CD14-positive monocyte (primary cell): ENCODE results near the gene GSTK1. TPM values are rescaled to one million over a fixed set of nuclear protein-coding genes. Genes with fewer than 3 reads are reported as not detected.
"Not testable (repeated sequence)": the region's sequence is repeated elsewhere in the genome, so short reads cannot be mapped to it uniquely, and the experiment has no call there.

ENCODE experiments used
- DNase-seq, 3 donors: peaks; one replicate each; pipeline ENCODE4 v3.0.0-alpha.2; 2011 to 2022
- H2AFZ ChIP-seq: 2 replicates; pipeline ENCODE4 v1.6.0; 2012; ENCODE audit warnings: mild to moderate bottlenecking, low read depth, low read length, inconsistent platforms; ENCODE audit not compliant: insufficient read depth, poor library complexity, severe bottlenecking
- H3K27ac ChIP-seq, 2 donors: 1 replicate in 1 of 2; 2 replicates in 1 of 2; pipeline ENCODE4 v1.5.1; 2012 to 2013; ENCODE audit warnings: low read length in 2 of 2, control low read depth in 1 of 2, inconsistent platforms in 1 of 2, low read depth in 1 of 2, mild to moderate bottlenecking in 1 of 2
- H3K27me3 ChIP-seq, 2 donors: one replicate each; pipeline versions ENCODE4 v1.6.0 to v1.6.1; 2011 to 2013; ENCODE audit warnings: low read length in 2 of 2; ENCODE audit not compliant: control insufficient read depth in 2 of 2, insufficient read depth in 2 of 2
- H3K36me3 ChIP-seq, 2 donors: replicated peaks in 1 of 2; 1 replicate in 1 of 2; 2 replicates in 1 of 2; pipeline versions ENCODE4 v1.5.1 to v1.6.1; 2012 to 2013; ENCODE audit warnings: low read length in 2 of 2, control low read depth in 1 of 2, inconsistent platforms in 1 of 2, mild to moderate bottlenecking in 1 of 2; ENCODE audit not compliant: insufficient read depth in 2 of 2, control insufficient read depth in 1 of 2
- H3K4me1 ChIP-seq, 2 donors: 1 replicate in 1 of 2; 2 replicates in 1 of 2; pipeline versions ENCODE4 v1.5.1 to v1.6.1; 2012 to 2013; ENCODE audit warnings: low read length in 2 of 2, control low read depth in 1 of 2, inconsistent platforms in 1 of 2, mild to moderate bottlenecking in 1 of 2, moderate library complexity in 1 of 2; ENCODE audit not compliant: insufficient read depth in 2 of 2, control insufficient read depth in 1 of 2
- H3K4me2 ChIP-seq: replicated peaks from 2 replicates; pipeline ENCODE3; 2012; ENCODE audit warnings: low read length, moderate library complexity, mild to moderate bottlenecking; ENCODE audit not compliant: poor library complexity, severe bottlenecking; ENCODE audit errors: extremely low read depth
- H3K4me3 ChIP-seq, 3 experiments: fragments of 200-600 bp in 1 of 3; sonication (generic) in 1 of 3; replicated peaks in 1 of 3; 1 replicate in 2 of 3; 2 replicates in 1 of 3; pipeline ENCODE4 v1.5.1; 2011 to 2013; ENCODE audit warnings: low read length in 3 of 3, mild to moderate bottlenecking in 3 of 3, control low read depth in 2 of 3, low read depth in 2 of 3, inconsistent platforms in 1 of 3, moderate library complexity in 1 of 3
- H3K79me2 ChIP-seq: 2 replicates; pipeline ENCODE4 v1.6.0; 2012; ENCODE audit warnings: mild to moderate bottlenecking, control low read depth, inconsistent platforms, low read length, moderate library complexity; ENCODE audit not compliant: insufficient read depth
- H3K9ac ChIP-seq: 2 replicates; pipeline ENCODE4 v1.6.0; 2017; ENCODE audit warnings: low read length, mild to moderate bottlenecking; ENCODE audit not compliant: insufficient read depth, poor library complexity, severe bottlenecking
- H3K9me3 ChIP-seq, 2 donors: replicated peaks in 1 of 2; 1 replicate in 1 of 2; 2 replicates in 1 of 2; pipeline versions ENCODE4 v1.5.1 to v1.6.1; 2012 to 2013; ENCODE audit warnings: low read length in 2 of 2, control low read depth in 1 of 2; ENCODE audit not compliant: control insufficient read depth in 1 of 2, insufficient read depth in 1 of 2
- H4K20me1 ChIP-seq: 2 replicates; pipeline ENCODE4 v1.6.0; 2012; ENCODE audit warnings: mild to moderate bottlenecking, low read length, control low read depth, moderate library complexity; ENCODE audit not compliant: insufficient read depth
- H3K27ac Mint-ChIP-seq, 7 donors: one replicate each; pipeline ENCODE4 v1.8.0; 2020; ENCODE audit warnings: mild to moderate bottlenecking in 7 of 7, mixed read lengths in 7 of 7, moderate library complexity in 6 of 7, inconsistent platforms in 2 of 7
- H3K27me3 Mint-ChIP-seq, 3 donors: one replicate each; pipeline ENCODE4 v1.8.0; 2021 to 2022; ENCODE audit warnings: low read depth in 3 of 3, mild to moderate bottlenecking in 3 of 3, mixed read lengths in 3 of 3, moderate library complexity in 3 of 3, inconsistent platforms in 1 of 3
- H3K36me3 Mint-ChIP-seq, 2 donors: one replicate each; pipeline ENCODE4 v1.8.0; 2020; ENCODE audit warnings: mixed read lengths in 2 of 2, inconsistent platforms in 1 of 2, mild to moderate bottlenecking in 1 of 2
- H3K4me1 Mint-ChIP-seq: one replicate; pipeline ENCODE4 v1.8.0; 2020; ENCODE audit warnings: mild to moderate bottlenecking, mixed read lengths
- H3K4me3 Mint-ChIP-seq, 2 donors: one replicate each; pipeline ENCODE4 v1.8.0; 2020; ENCODE audit warnings: mild to moderate bottlenecking in 2 of 2, mixed read lengths in 2 of 2, moderate library complexity in 1 of 2
- H3K9me3 Mint-ChIP-seq, 7 donors: one replicate each; pipeline ENCODE4 v1.8.0; 2020 to 2022; ENCODE audit warnings: mixed read lengths in 7 of 7, mild to moderate bottlenecking in 6 of 7, moderate library complexity in 6 of 7, inconsistent platforms in 2 of 7
- CTCF ChIP-seq: fragments of 200-600 bp; IDR thresholded peaks from one replicate; pipeline ENCODE4 v1.8.0; 2022; ENCODE audit warnings: antibody characterized with exemption, mild to moderate bottlenecking
- WGBS: methylation state at CpG from one replicate; pipeline ENCODE4 v1.1.5; 2013; ENCODE audit warnings: missing lambda C conversion rate; ENCODE audit not compliant: insufficient coverage; 5-methylcytosine and 5-hydroxymethylcytosine counted together
- intact Hi-C, 2 donors: fragments of 100-400 bp; cut with micrococcal nuclease; formaldehyde crosslinking; loops; one replicate each; pipeline versions ENCODE4 v1.15.0 to v1.15.1; 2023
- polyA plus RNA-seq, 3 donors: library from polyadenylated mRNA; depleted of rRNA in 1 of 3; unstranded in 2 of 3; stranded (reverse) in 1 of 3; fragments of 300-500 nt in 2 of 3; fragments of >200 nt in 1 of 3; fragmentation: Illumina TruSeq in 2 of 3; gene quantifications; 1 replicate in 2 of 3; 2 replicates in 1 of 3; pipeline ENCODE4 v1.2.3, GENCODE V29; 2012 to 2021

Gene GSTK1
- polyA plus RNA-seq, 3 donors: 413 to 547 (median 427) TPM

DNA sequence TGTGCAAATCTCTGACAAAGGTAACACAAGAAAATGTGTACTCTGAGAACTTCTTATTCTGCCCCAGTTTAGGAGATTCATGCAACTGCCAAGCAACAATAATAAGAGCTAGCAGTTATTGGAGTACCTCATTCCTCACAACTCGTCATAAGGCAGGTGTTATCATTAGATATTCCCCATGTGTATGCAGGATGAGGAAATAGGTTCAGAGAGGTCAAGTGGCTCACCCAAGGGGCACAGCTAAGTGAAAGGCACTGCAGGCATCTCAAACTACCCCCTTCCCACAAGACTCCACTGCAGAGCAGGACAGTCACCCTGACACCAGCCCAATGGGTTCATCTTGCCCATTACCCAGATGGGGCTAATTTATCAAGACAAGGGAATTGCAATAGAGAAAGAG lies 1.3 kb upstream of the GSTK1 start:
- intact Hi-C loops: no loop called here
- Mint-ChIP-seq H3K9me3 (peaks cover 0 to 4% (median 0%) of the 10 kb centered on the region in 7 donors), H3K27ac (no peak overlapping the region), H3K27me3 (no peaks in the 10 kb centered on the region), H3K36me3 (peaks cover 22% of the 10 kb centered on the region in 2 donors), H3K4me3 (no peak overlapping the region), H3K4me1 (peaks cover 32% of the 10 kb centered on the region)
- no CpG with 5 or more reads among the region's 1 CpG for WGBS
- Histone ChIP-seq H3K4me2 (no peak overlapping the region), H3K9me3 (no peaks in the 10 kb centered on the region), H3K9ac (no peak overlapping the region), H3K4me3 (no peak overlapping the region), H2AFZ (no peak overlapping the region), H3K4me1 (peaks cover 26 to 33% of the 10 kb centered on the region in 2 donors), H4K20me1 (peaks cover 23% of the 10 kb centered on the region), H3K79me2 (peaks cover 37% of the 10 kb centered on the region), H3K27ac (no peak overlapping the region), H3K36me3 (peaks cover 6 to 20% of the 10 kb centered on the region in 2 donors), H3K27me3 (no peaks in the 10 kb centered on the region)
- DNase-seq: no peak
- no peak for TF ChIP-seq CTCF

DNA sequence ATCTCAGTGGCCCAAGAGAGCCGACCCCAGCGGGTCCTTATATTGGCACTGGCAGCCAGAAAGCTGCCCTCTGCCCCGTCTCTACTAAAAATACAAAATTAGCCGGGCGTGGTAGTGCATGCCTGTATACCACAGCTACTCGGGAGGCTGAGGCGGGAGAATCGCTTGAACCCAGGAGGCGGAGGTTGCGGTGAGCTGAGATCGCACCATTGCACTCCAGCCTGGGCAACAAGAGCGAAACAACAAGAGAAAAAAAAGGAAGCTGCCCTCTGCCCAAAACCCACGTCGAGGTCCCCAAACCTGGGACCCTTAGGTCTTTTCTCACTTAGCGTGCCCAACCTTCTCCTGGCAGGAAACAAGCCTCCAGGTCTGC lies 941 bp downstream of the GSTK1 start:
- H3K9me3 Mint-ChIP-seq, DNase-seq, H3K27me3 Mint-ChIP-seq, intact Hi-C loops, H3K9me3 ChIP-seq, H3K27me3 ChIP-seq: not testable (repeated sequence)
- peaks cover 39% of the 10 kb centered on the region for H3K79me2 ChIP-seq
- H3K27ac ChIP-seq: peak overlapping the region in 1 of 2 donors; percentile 91
- peak overlapping the region in 6 of 7 donors; percentile 25 to 92 (median 50) for H3K27ac Mint-ChIP-seq
- peaks cover 21 to 26% of the 10 kb centered on the region in 2 donors for H3K4me1 ChIP-seq
- peak overlapping the region; percentile 90 for H3K9ac ChIP-seq
- peak overlapping the region; percentile 98 for H2AFZ ChIP-seq
- H3K36me3 Mint-ChIP-seq: peaks cover 45% of the 10 kb centered on the region in 2 donors
- peaks cover 28 to 43% of the 10 kb centered on the region in 2 donors for H3K36me3 ChIP-seq
- peaks cover 32% of the 10 kb centered on the region for H3K4me1 Mint-ChIP-seq
- 56% methylated on average over 11 of the region's 15 CpGs for WGBS
- peaks cover 40% of the 10 kb centered on the region for H4K20me1 ChIP-seq
- peak overlapping the region; percentile 95 to 96 for H3K4me3 Mint-ChIP-seq
- H3K4me3 ChIP-seq: peak overlapping the region; percentile 82 to 99 (median 92)
- peak overlapping the region; percentile 83 for H3K4me2 ChIP-seq
